Hindlimb muscle (tissue), 1 donor: ENCODE data around the gene TMED10. TPM values are rescaled to one million over a fixed set of nuclear protein-coding genes. Genes with fewer than 3 reads are reported as not detected.

Experiments used
- DNase-seq: peaks from one replicate; pipeline ENCODE4 v3.0.0-alpha.2; 2013
- polyA plus RNA-seq: library from polyadenylated mRNA; unstranded; fragments of 120-200 nt; gene quantifications from one replicate; pipeline ENCODE4 v1.2.1, GENCODE V29; 2013; ENCODE audit not compliant: insufficient read length

The TMED10 gene
- polyA plus RNA-seq, 1 donor = 117 TPM

DNA sequence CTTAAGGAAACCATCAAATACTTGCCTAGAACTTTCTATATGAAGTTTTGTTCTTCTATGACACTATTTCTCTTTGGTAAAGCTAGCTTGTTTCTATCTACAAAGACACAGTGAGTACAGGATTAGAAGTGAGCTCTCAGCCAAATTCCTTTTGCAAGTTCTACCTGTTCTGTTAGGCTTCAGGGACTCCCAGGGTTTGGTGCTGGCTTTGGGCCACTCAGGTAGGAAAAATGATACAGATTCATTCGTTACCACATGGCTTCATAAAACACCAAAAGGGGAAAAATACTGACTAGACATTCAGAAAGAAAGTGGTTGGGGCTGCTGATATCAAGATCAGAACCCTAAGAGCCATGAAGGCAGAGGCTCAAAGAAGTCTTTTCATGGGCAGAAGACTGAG lies 93.1 kb downstream of the TMED10 start:
- DNase-seq = no peak

DNA sequence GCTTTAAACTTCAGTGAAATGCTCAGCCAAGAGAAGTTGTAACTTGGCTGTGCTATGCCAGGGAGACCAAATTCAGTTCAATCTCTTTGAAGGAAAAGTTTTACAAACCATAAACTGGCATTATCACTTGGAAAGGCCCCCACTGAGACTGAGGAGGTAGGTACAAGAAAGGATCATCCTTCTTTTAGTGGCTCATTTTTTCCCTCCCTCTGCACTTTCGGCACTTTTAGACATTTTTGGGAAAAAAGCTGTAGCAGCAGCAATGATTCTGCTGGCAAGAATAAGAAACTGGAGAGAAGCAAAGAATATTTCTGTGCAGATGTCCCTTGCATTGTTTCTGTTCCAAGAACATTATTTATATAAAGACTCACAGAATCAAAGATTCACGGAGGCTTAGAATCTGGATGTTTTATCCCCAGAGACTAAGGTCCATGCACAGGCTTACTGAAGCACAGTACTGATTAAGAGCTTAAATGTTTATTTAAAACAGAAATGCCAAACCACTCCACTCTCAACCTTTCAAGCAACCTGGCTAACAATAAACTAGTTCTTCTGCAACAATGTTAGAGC lies 94.7 kb downstream of the TMED10 start:
- peak; percentile 53 for DNase-seq

Other genes starting within 250 kb of the TMED10 start
- gene PGF, start 221.0 kb downstream of the TMED10 start, polyA plus RNA-seq = 51.0 TPM
- 56.4 TPM for gene EIF2B2, start 173.7 kb downstream of the TMED10 start, polyA plus RNA-seq
- 21.3 TPM for gene MLH3, start 125.1 kb downstream of the TMED10 start, polyA plus RNA-seq
- 16.4 TPM for gene ACYP1, start 112.6 kb downstream of the TMED10 start, polyA plus RNA-seq
- 2.0 TPM for gene ZC2HC1C, start 107.0 kb downstream of the TMED10 start, polyA plus RNA-seq
- 90.4 TPM for gene NEK9, start 49.6 kb downstream of the TMED10 start, polyA plus RNA-seq
- 230 TPM for gene FOS, start 102.2 kb upstream of the TMED10 start, polyA plus RNA-seq